Brain microvascular endothelial cell (primary cell): ENCODE results near the gene ATR.
"Not testable (repeated sequence)": the region's sequence is repeated elsewhere in the genome, so short reads cannot be mapped to it uniquely, and the experiment has no call there.

ENCODE experiments used
- DNase-seq: peaks from one replicate; pipeline ENCODE4 v3.0.0-alpha.2; 2020
- H3K27ac ChIP-seq: fragments of 250-450 bp; sonication (Bioruptor Pico); 2 replicates; pipeline ENCODE4 v1.5.1; 2020; ENCODE audit warnings: mild to moderate bottlenecking, moderate library complexity
- H3K27me3 ChIP-seq: fragments of 250-450 bp; sonication (Bioruptor Pico); replicated peaks from 2 replicates; pipeline ENCODE4 v1.5.1; 2020; ENCODE audit warnings: mild to moderate bottlenecking
- H3K36me3 ChIP-seq: fragments of 250-450 bp; sonication (Bioruptor Pico); replicated peaks from 2 replicates; pipeline ENCODE4 v1.5.1; 2020; ENCODE audit warnings: mild to moderate bottlenecking
- H3K4me3 ChIP-seq: 2 replicates; pipeline ENCODE4 v1.5.1; 2011; ENCODE audit warnings: low read depth, mild to moderate bottlenecking, control low read depth, low read length, moderate library complexity
- in situ Hi-C: cut with HindIII; loops from 2 replicates; pipeline ENCODE4 v1.10.0; 2017; ENCODE audit warnings: low sequenced_read_pairs, low pct_ligation_motif_present
- TF ChIP-seq, protein P1 (sequence below): IDR thresholded peaks from 2 replicates; pipeline ENCODE4 v1.5.1; 2011; ENCODE audit warnings: low read depth, mild to moderate bottlenecking, moderate library complexity, low read length, control low read depth, inconsistent platforms; ENCODE audit errors: missing control alignments

The ATR gene

DNA sequence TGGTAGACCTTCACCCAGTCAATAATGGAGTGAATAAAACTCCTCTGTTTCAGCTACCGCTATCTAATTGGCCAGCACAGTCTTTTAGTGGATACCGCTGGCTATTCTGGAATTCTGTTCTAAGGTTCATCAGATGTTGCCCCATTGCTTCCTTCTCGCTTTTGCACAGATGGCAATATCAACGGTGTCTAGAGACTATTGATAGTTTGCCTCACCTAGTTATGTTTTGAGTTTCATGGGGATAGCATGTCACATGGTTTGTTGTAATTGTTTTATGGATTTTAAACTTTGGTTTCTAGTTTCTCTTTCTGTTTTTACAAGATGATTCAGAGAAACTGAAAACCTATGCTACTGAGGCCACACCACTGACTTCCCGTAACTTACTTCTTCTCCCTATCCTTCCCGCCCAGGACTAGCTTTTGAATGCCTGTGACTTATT lies 132.7 kb downstream of the ATR start:
- H3K4me3 ChIP-seq: peak overlapping the region; percentile 100
- H3K27me3 ChIP-seq: no peaks in the 10 kb centered on the region
- H3K36me3 ChIP-seq: peaks cover 4% of the 10 kb centered on the region
- peak; percentile 33 for DNase-seq
- in situ Hi-C loops: no loop called here
- peak overlapping the region; percentile 94 for H3K27ac ChIP-seq
- TF ChIP-seq, protein P1, sequence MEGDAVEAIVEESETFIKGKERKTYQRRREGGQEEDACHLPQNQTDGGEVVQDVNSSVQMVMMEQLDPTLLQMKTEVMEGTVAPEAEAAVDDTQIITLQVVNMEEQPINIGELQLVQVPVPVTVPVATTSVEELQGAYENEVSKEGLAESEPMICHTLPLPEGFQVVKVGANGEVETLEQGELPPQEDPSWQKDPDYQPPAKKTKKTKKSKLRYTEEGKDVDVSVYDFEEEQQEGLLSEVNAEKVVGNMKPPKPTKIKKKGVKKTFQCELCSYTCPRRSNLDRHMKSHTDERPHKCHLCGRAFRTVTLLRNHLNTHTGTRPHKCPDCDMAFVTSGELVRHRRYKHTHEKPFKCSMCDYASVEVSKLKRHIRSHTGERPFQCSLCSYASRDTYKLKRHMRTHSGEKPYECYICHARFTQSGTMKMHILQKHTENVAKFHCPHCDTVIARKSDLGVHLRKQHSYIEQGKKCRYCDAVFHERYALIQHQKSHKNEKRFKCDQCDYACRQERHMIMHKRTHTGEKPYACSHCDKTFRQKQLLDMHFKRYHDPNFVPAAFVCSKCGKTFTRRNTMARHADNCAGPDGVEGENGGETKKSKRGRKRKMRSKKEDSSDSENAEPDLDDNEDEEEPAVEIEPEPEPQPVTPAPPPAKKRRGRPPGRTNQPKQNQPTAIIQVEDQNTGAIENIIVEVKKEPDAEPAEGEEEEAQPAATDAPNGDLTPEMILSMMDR: no peak

DNA sequence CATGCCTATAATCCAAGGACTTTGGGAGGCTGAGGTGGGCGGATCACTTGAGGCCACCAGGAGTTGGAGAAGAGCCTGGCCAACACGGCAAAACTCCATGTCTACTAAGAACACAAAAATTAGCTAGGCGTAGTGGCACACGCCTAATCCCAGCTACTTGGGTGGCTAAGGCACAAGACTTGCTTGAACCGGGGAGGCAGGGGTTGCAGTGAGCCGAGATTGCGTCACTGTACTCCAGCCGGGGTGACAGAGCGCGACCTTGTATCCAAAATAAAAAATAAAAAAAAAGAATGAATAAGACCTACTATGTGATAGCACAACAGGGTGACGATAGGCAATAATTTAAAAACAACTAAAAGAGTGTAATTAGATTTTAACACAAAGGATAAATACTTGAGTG lies 134.2 kb downstream of the ATR start:
- in situ Hi-C loops: no loop called here
- Histone ChIP-seq H3K27me3 (no peaks in the 10 kb centered on the region), H3K27ac (no peak overlapping the region), H3K4me3 (no peak overlapping the region), H3K36me3 (peaks cover 4% of the 10 kb centered on the region)
- no peak for DNase-seq
- TF ChIP-seq, protein P1: no peak

DNA sequence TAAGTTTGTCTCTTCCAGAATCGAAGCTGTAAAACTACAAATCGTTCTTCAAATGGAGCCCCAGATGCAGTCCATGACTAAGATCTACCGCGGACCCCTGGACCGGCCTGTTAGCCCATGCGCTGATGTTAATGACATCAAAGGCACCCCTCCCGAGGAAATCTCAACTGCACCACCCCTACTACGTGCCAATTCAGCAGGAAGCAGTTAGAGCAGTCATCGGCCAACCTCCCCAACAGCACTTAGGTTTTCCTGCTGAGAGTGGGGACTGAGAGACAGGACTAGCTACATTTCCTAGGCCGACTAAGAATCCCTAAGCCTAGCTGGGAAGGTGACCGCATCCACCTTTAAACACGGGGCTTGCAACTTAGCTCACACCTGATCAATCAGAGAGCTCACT lies 135.5 kb downstream of the ATR start:
- H3K27ac ChIP-seq, H3K36me3 ChIP-seq, in situ Hi-C loops, H3K27me3 ChIP-seq, H3K4me3 ChIP-seq, DNase-seq: not testable (repeated sequence)

DNA sequence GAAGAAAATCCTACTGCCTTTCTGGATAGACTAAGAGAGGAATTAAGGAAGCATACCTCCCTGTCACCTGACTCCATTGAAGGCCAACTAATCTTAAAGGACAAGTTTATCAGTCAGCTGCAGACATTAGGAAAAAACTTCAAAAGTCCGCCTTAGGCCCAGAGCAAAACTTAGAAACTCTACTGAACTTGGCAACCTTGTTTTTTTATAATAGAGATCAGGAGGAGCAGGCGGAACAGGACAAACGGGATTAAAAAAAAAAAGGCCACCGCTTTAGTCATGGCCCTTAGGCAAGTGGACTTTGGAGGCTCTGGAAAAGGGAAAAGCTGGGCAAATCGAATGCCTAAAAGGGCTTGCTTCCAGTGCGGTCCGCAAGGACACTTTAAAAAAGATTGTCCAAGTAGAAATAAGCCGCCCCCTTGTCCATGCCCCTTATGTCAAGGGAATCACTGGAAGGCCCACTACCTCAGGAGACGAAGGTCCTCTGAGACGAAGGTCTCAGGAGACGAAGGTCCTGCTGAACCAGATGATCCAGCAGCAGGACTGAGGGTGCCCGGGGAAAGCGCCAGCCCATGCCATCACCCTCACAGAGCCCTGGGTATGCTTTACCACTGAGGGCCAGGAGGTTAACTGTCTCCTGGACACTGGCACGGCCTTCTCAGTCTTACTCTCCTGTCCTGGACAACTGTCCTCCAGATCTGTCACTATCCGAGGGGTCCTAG lies 138.9 kb downstream of the ATR start:
- H3K4me3 ChIP-seq, H3K36me3 ChIP-seq, H3K27ac ChIP-seq, DNase-seq, in situ Hi-C loops, H3K27me3 ChIP-seq: not testable (repeated sequence)

DNA sequence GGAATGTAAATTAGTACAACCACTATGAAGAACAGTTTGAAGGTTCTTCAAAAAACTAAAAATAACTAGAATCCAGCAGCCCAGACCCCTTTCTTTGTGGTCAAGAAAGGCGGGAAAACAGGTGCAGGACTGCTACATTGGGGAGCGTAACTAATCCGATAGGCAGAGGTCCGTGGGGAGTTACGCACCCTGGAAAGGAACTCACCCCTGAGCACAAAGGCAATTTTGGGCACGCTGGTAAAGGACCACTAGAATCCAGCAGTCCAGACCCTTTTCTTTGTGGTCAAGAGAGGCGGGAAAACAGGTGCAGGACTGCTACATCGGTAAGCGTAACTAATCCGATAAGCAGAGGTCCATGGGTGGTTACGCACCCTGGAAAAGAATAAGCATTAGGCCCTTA lies 140.4 kb downstream of the ATR start:
- H3K27ac ChIP-seq, in situ Hi-C loops, H3K4me3 ChIP-seq, H3K27me3 ChIP-seq, DNase-seq, H3K36me3 ChIP-seq: not testable (repeated sequence)

DNA sequence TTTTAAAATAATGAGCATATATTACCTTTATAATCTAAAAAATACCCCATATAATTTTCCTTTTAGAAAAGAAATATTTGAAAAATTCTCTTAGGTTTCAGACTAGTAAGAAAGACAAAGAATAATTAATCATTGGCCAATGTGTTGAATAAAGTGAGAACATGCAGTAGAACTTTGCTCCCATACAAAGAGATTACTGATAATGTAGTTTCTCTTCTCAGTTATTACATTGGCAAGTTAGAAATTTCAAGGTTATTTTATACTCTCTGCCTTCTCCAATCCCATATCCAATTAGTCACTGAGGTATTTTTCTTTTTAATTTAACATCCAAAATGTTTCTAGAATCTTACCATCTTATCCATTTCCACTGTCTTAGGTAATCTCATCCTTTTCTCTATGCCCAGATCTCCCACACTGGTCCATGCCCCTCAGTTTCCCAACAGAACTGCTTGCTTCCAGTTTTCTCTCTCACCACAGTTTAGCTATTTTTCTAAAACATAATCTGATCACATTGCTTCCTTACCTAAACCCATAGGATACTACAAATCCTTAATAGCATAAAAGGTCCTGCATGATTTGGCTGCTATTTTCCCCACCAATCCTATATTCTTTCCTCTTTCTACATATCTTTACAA lies 141.5 kb downstream of the ATR start:
- H3K27me3 ChIP-seq: no peaks in the 10 kb centered on the region
- DNase-seq: no peak
- peaks cover 4% of the 10 kb centered on the region for H3K36me3 ChIP-seq
- H3K27ac ChIP-seq: no peak overlapping the region
- in situ Hi-C loops: no loop called here
- no peak overlapping the region for H3K4me3 ChIP-seq
- TF ChIP-seq, protein P1: no peak

DNA sequence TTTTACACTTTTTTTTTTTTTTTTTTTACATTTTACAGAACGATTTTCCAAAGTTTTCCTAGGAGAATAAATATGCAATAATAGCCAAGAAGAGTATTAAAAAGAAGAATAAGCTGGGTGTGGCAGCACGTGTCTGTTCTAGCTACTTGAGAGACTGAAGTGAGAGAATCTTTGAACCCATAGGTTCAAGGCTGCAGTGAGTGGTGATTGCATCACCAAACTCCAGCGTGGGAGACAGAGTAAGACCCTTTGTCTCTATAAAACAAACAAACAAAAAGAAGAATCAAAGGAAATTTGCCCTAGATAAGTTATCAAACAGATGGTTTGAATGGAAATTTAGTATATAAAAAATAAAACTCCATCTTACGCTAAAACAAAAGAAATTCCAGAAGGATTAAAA lies 144.0 kb downstream of the ATR start:
- in situ Hi-C loops: no loop called here
- Histone ChIP-seq H3K36me3 (peaks cover 11% of the 10 kb centered on the region), H3K4me3 (no peak overlapping the region), H3K27me3 (no peaks in the 10 kb centered on the region), H3K27ac (no peak overlapping the region)
- DNase-seq: no peak
- TF ChIP-seq, protein P1: no peak
